GM10248 (cell line): ENCODE data around the gene CTNNA3.

ENCODE experiments used
- CTCF ChIA-PET: fragments of 300-600 bp; sonication (Branson Sonifier 250); formaldehyde crosslinking; extraction: SDS; loops from one replicate; lab custom pipeline; 2021; ENCODE audit warnings: antibody characterized with exemption; lab: Yijun Ruan, JAX
- POLR2A ChIA-PET: fragments of 350-650 bp; sonication (Branson Sonifier 250); formaldehyde crosslinking; extraction: SDS; loops from one replicate; lab custom pipeline; 2020; ENCODE audit warnings: antibody characterized with exemption; lab: Yijun Ruan, JAX
- DNase-seq: peaks from one replicate; pipeline ENCODE4 v3.0.0; 2012; ENCODE audit errors: extremely low spot score
- TF ChIP-seq, protein P1 (sequence below): IDR thresholded peaks from 2 replicates; pipeline ENCODE4 v1.5.1; 2012; ENCODE audit warnings: mild to moderate bottlenecking, low read depth; ENCODE audit errors: extremely low read depth, missing control alignments, control extremely low read depth

Gene CTNNA3

DNA sequence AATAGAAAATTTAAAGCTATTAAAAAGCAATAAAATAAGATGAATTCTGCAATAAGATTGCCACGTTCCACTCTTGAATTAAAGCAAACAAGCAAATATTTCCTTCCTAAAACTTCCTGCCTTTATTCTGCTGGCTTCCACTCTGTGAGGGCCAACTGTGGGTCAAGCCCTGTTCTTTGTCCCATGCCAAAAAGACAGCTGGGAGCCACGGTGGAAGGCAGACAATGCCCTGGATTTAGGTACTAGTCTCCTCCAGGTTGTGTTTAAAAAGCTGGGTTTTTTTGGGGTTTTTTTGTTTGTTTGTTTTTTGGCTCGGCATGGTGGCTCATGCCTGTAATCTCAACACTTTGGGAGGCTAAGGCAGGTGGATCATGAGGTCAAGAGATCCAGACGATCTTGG lies 731.0 kb downstream of the CTNNA3 start:
- TF ChIP-seq, protein P1, sequence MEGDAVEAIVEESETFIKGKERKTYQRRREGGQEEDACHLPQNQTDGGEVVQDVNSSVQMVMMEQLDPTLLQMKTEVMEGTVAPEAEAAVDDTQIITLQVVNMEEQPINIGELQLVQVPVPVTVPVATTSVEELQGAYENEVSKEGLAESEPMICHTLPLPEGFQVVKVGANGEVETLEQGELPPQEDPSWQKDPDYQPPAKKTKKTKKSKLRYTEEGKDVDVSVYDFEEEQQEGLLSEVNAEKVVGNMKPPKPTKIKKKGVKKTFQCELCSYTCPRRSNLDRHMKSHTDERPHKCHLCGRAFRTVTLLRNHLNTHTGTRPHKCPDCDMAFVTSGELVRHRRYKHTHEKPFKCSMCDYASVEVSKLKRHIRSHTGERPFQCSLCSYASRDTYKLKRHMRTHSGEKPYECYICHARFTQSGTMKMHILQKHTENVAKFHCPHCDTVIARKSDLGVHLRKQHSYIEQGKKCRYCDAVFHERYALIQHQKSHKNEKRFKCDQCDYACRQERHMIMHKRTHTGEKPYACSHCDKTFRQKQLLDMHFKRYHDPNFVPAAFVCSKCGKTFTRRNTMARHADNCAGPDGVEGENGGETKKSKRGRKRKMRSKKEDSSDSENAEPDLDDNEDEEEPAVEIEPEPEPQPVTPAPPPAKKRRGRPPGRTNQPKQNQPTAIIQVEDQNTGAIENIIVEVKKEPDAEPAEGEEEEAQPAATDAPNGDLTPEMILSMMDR: no peak
- no peak for DNase-seq
- POLR2A ChIA-PET: no interaction called here
- CTCF ChIA-PET: interaction anchor here (1.4 kb wide), 1 partner anchor 13 kb away, joined by 3 read pairs; no protein-coding TSS in a partner anchor

DNA sequence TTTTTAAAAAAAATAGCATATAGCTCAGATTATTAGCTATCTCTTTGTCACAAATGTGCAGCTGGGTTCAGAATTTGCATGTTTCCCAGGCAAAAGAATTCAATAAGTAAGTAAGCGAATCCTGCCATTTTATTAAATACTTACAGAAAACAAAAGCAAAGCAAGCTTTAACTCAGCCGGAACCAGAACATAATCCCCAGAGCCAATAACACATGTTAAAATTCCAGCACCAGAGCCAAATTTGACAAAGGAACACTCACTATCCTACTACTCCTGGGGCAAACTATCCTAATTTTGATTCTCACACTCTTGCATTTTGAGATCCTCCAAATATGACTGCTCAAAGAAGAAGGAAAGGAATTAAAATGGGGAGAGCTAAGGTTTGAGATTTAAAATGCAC lies 737.5 kb downstream of the CTNNA3 start:
- CTCF ChIA-PET: interaction anchor here (1.1 to 1.2 kb wide), 2 partner anchors 17 to 27 kb away, joined by 3 read pairs; no protein-coding TSS in a partner anchor
- DNase-seq: no peak
- TF ChIP-seq, protein P1: no peak
- POLR2A ChIA-PET: no interaction called here

DNA sequence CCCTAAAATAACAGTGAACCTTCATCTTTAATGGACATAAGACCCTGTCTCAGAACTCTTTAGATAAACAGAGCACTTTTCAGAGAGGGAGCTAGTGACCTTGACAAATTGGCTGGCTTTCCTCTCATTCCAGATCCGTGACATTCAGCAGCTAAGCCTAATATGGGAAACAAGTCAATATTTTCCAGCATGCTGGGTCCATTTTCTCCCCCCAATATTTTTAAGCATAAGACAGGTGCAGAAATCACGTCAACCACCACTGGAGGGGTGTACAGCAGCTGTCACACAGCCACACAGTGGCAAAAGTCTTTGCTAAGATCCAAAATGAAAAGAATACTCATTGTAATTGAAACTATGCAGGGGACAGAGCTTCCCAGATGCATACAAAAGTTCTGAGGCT lies 744.1 kb downstream of the CTNNA3 start:
- no peak for DNase-seq
- POLR2A ChIA-PET: no interaction called here
- TF ChIP-seq, protein P1: no peak
- CTCF ChIA-PET: interaction anchor here (1.0 to 1.2 kb wide), 2 partner anchors 13 to 27 kb away, joined by 3 read pairs; partner anchors contain the start of gene LRRTM3

DNA sequence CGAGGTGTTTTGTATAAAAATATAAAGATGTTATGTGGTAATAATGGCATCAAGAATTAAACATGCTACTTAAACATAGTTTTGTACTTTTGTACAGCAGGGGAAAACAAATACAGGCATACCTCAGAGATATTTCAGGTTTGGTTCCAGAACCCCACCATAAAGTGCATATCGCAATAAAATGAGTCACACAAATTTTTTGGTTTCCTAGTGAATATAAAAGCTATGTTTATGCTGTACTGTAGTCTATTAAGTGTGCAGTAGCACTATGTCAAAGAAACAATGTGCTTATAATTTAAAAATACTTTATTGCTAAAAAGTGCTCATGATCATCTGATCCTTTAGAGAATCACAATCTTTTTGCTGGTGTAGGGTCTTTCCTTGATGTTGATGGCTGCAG lies 752.4 kb downstream of the CTNNA3 start:
- POLR2A ChIA-PET: no interaction called here

DNA sequence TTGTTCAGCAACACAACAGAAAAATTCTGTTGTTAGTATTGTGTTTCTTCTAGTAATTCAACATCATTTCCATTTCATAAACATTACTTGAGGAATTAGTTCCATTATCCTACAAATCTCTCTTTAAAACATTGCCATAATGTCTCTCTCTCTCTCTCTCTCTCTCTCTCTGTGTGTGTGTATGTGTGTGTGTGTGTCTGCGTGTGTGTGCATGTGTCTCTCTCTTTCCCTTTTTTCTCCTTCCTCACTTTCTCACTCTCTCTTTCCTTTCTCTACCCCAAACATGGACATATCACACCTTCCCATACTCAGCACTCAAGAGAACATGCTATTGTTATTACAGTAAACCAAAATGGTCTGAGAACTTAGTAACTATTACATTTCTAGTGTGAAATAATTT lies 753.6 kb downstream of the CTNNA3 start:
- ChIA-PET CTCF (no interaction called here), POLR2A (no interaction called here)
- TF ChIP-seq, protein P1: no peak
- DNase-seq: no peak

More for the DNA sequence above, 752.4 kb downstream of the CTNNA3 start:
- TF ChIP-seq, protein P1: no peak
- CTCF ChIA-PET: no interaction called here
- DNase-seq: no peak

DNA sequence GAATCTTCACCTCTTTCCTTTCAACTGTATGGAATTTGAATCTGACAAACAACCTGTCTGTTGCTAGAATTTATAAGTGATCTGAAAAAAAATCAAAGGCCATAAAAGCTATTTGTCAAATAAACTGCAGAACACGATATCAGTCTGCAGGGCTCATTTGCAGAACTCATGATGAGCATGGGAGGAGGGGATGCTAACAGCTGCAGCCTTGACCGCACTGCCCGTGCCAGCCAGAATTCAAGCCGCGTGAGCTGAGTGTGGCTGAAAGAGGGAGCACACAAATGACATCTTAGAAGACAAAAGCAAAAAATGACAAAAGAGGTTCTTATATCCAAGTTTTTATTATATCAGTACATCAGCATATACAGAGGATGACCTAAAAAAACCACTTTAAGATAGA lies 754.5 kb downstream of the CTNNA3 start:
- no peak for DNase-seq
- TF ChIP-seq, protein P1: no peak
- POLR2A ChIA-PET: no interaction called here
- CTCF ChIA-PET: interaction anchor here (1.0 to 1.9 kb wide), 3 partner anchors 10 to 16 kb away, joined by 3 to 9 read pairs (median 4); partner anchors contain the start of gene LRRTM3
